ENCODE results near the gene ACSS2. TPM values are rescaled to one million over a fixed set of nuclear protein-coding genes. Genes with fewer than 3 reads are reported as not detected.

The ACSS2 gene
- total RNA-seq, 1 donor from 2014 or later = 46.2 TPM

DNA sequence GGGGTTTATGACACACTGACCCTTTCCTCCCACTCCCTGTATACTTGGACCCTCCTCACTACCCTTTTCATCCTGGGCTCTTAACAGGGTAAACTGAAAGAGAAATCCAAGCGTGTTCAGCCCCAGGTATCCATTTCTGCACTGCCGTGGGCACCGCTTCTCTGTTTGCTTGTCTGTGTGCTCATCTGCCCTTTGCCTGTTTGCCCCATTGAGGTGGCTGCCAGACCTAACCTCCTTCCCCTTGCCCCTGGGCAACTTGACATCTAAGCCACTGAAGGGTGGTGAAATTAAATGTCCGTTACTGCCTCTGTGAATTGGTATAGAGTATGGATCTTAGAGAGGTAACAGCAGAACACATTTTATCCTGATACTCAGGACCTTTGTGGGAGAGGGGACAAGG, 38.7 kb downstream of the ACSS2 start:
- no peak for DNase-seq (ENCODE audit: low read depth in 2 of 2)

- no peak for DNase-seq (ENCODE audit: low read depth in 2 of 2)
Measured at GRCh38 chr20:34915749-34916455, 39.5 kb downstream of the ACSS2 start.

- DNase-seq (ENCODE audit: low read depth in 2 of 2) = no peak
Measured at GRCh38 chr20:34916774-34917354, 40.5 kb downstream of the ACSS2 start.

DNA sequence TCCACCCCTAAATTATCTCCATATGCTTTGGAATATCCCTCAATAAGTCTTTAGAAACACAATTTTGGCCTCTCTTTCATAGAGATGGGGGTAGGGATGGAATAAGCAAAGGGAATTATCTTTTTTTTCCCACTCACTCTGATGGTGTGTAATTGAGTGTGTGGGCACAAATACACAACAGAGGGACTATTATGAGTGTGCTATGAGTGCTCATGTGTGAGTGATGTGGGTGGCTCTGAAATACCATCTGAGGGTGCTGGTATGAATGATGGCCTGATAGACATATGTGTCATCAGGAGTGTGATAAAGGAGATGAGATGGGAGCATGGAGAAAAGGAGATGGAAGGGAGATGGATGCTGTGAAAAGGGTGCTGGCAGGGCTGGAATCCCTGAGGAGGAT, 43.6 kb downstream of the ACSS2 start:
- no peak for DNase-seq (ENCODE audit: low read depth in 2 of 2)

- DNase-seq (ENCODE audit: low read depth in 2 of 2) = no peak
Measured at GRCh38 chr20:34921436-34921835, 45.0 kb downstream of the ACSS2 start.

DNA sequence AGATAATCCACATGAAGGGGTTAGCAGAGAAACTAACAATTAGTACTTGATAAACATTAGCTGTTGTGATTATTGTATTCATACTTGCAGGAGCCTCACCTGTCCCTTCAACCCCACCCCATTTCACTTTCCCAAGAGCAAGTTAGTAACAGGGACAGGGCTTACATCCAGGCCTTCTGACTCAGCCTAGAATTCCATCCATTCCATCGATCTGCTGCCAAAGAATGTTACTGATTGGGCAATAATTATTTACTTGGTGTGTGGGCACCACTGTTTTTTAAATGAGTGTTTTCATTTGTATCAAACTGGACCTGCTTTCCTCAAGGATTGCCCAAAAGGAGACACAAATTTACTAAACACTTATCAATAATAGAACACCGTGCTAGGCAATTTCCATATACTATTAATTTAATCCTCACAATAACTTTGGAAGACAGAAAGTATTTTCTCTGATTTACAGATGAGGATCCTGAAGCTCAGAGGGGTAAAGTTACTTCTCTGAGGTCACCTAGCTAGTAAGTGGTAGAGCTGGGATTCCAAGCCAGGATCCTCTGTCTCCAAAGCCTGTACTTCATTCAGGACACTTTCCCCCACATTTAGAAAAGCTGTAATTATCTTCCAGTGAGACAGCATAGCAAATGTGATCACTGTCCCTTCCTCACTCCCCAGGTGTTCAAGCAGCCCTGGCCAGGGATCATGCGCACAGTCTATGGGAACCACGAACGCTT, 46.4 kb downstream of the ACSS2 start:
- DNase-seq (ENCODE audit: low read depth in 2 of 2) = peak; percentile 25 to 67

- DNase-seq (ENCODE audit: low read depth in 2 of 2) = no peak
Measured at GRCh38 chr20:34923414-34923813, 47.0 kb downstream of the ACSS2 start.

- DNase-seq (ENCODE audit: low read depth in 2 of 2) = no peak
Measured at GRCh38 chr20:34925341-34925740, 48.9 kb downstream of the ACSS2 start.

DNA sequence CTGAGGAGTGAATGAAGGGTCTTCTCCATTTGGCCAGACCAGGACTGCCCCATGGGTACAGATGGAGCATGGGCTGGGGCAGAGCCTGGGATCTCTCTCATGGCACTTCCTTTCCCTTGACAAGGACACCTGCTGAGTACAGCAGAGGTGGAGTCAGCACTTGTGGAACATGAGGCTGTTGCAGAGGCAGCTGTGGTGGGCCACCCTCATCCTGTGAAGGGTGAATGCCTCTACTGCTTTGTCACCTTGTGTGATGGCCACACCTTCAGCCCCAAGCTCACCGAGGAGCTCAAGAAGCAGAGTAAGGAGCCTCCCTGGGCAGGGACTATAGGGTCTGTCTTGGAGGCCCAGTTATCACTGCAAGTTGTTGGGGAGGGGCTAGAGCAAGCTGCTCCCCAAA, 49.6 kb downstream of the ACSS2 start:
- DNase-seq (ENCODE audit: low read depth in 2 of 2) = no peak

DNA sequence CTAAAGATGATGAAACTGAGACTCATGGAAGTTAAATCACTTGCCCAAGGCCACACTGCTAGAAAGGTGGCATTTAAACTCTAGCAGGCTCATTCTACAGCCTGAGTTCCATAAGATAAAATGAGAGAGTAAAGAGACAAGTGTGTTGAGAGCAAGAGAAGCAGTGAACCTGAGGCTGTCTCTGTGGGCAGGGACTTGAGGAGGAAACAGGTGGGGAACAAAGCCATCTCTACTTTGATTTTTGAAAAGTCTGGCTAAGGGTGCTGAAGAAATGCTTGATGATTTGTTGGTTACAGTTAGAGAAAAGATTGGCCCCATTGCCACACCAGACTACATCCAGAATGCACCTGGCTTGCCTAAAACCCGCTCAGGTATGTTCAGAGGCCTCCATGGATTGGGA, 50.2 kb downstream of the ACSS2 start:
- no peak for DNase-seq (ENCODE audit: low read depth in 2 of 2)

GRCh38 chr20:34927736-34928135, 51.3 kb downstream of the ACSS2 start:
- DNase-seq (ENCODE audit: low read depth in 2 of 2) = no peak

DNA sequence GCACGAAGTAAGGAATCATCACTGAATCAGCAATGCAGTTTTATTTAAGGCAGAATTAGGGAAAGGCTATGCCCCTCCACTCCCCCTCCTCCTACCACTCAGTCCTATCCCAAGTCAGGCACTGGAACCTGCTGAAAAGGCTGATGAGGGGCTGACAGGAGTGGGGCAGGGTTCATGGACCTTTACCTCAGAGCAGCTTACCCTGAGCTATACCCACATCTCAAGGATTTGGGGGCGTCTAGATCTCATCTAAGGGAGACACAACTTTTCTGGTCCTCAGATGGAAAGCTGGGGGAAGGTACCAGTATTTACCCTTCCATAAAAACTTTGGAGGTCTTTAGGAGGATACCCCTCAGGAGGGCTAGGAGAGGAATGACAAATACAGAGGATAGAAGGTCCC, 52.0 kb downstream of the ACSS2 start:
- no peak for DNase-seq (ENCODE audit: low read depth in 2 of 2)

DNA sequence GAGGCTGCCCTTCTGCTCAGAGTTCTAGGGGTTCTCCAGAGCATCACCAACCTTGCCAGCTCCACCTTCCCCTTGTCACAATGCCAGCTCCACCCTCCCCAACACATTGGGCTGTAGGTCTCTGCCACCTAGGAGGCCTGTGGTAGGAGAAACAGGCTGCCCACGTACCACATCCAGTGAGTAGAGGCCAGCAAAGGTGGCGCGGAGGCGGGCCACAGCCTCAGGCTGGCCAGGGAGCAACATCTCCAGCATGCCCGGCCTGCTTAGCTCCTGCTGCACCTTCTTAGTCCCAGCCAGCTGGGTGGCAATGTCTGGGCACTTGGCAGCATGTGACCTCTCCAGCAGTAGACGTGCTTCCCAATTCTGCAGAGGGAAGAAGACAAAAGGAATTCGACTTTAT, 55.4 kb downstream of the ACSS2 start:
- no peak for DNase-seq (ENCODE audit: low read depth in 2 of 2)

- peak; percentile 8 to 51 for DNase-seq (ENCODE audit: low read depth in 2 of 2)
Measured at GRCh38 chr20:34938466-34939163, 62.2 kb downstream of the ACSS2 start.

DNA sequence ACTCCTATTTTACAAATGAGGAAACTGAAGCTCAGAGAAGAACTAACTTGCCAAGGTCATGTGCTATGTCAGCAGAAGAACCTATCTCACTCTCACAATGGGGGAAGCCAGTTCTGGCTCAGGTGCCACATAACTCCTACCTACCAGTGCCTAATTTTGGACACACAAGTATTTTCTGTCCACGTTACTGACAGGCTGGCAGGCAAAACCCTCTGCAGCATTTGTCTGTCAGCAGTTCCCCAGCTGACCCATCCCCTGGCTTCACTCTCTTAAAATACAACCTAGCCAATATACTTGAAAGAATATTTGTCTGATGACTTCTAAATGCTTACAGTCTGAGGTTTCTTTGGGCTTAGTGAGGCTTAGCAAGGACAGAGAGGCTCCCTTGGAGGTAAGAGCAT, 63.7 kb downstream of the ACSS2 start:
- no peak for DNase-seq (ENCODE audit: low read depth in 2 of 2)

DNA sequence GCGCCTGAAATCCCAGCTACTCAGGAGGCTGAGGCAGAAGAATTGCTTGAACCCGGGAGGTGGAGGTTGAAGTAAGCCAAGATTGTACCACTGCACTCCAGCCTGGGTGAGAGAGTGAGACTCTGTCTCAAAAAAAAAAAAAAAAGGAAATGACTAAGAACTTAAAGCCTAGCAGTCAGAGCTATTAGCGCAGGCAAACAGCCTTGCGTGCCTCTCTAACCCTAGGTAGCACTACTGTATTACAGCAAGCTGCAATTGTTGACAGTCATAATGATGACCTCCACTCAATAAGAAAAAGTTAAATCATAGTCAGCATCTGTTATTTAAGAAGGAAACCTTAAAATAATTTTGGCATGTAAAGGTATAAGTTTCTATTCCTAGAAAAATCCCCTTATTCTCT, 64.8 kb downstream of the ACSS2 start:
- DNase-seq (ENCODE audit: low read depth in 2 of 2) = peak in 1 of 2 donors; percentile 83

GRCh38 chr20:34942301-34942700, 65.9 kb downstream of the ACSS2 start:
- no peak for DNase-seq (ENCODE audit: low read depth in 2 of 2)

- DNase-seq (ENCODE audit: low read depth in 2 of 2) = no peak
Measured at GRCh38 chr20:34943808-34944567, 67.6 kb downstream of the ACSS2 start.

GRCh38 chr20:34945315-34946077, 69.1 kb downstream of the ACSS2 start:
- peak in 1 of 2 donors; percentile 28 for DNase-seq (ENCODE audit: low read depth in 2 of 2)

DNA sequence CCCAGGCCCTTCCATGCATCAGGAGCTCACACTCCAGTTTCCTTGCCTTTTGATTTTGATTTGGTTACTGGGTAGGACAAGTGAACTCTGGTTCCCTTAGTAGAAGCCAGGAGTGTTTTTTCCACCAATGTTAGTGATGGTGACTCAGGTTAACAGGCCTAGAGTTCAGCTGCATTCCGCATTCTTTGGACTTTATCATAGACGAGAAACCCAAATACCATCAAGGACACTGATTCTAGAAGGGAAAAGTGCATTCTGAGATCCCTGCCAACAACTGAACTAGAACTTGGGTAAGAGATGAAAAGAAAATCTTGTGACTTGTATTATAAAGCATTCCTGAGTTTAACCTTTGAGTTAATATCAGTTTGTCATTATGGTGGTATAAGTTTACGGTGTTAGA, 70.2 kb downstream of the ACSS2 start:
- no peak for DNase-seq (ENCODE audit: low read depth in 2 of 2)

GRCh38 chr20:34947336-34947735, 70.9 kb downstream of the ACSS2 start:
- no peak for DNase-seq (ENCODE audit: low read depth in 2 of 2)

All from lung microvascular endothelial cell (primary cell).